ENCODE results near the gene RPS6KA5.

RPS6KA5 gene

DNA sequence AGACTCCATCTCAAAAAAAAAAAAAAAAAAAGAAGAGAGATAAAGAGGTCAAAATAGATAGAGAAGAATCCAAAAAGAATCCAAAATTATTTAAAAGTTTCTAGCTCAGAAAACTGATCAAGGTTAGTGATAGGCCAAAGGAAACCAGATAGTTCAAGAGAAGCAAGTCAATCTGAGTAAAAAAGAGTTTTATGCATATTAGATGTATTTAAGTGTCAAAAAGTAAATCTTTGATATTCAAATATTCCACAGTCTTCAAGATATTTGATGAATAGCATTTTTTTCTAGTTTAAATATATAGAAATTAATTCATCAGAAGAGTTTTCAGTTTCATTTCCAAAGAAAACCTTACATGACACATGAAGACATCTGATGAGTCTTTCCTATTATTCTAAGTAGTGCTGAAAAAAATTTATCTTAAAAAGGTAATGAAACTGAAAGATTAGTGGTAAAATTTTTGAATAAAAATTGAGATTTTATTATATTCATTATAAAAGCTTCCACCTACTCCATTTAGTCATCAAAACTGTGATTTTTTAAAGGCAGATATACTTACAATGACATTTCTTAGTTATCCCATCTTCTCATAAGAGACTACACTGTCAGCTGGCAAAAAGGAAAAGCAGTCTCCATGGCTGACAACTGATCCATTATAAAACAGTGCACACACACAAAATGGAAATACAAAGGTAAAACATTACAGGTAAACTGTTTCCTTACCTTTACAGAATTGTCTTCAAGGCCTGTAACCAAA, 68.6 kb downstream of the RPS6KA5 start:
- TF ChIP-seq GLIS3 (CRISPR knock-in tag; IDR thresholded peaks at IDR 0.05) (no peak), ZNF8 (CRISPR knock-in tag; IDR thresholded peaks at IDR 0.05) (no peak), ISL1 (CRISPR knock-in tag; IDR thresholded peaks at IDR 0.05) (no peak), BACH2 (CRISPR knock-in tag; IDR thresholded peaks at IDR 0.05; ENCODE audit: borderline replicate concordance) (no peak), ZFP30 (CRISPR knock-in tag; IDR thresholded peaks at IDR 0.05) (no peak), ARNTL (CRISPR knock-in tag; IDR thresholded peaks at IDR 0.05; ENCODE audit: borderline replicate concordance, low read depth) (no peak), ZFP3 (CRISPR knock-in tag; IDR thresholded peaks at IDR 0.05) (no peak), OSR1 (CRISPR knock-in tag; IDR thresholded peaks at IDR 0.05) (no peak), TOX (CRISPR knock-in tag; IDR thresholded peaks at IDR 0.05; ENCODE audit: borderline replicate concordance) (no peak), ZNF565 (CRISPR knock-in tag; conservative IDR thresholded peaks at IDR 0.05; ENCODE audit: low read depth) (no peak), CSDC2 (CRISPR knock-in tag; IDR thresholded peaks at IDR 0.05) (no peak), RARB (CRISPR knock-in tag; IDR thresholded peaks at IDR 0.05) (no peak), TCF4 (CRISPR knock-in tag; IDR thresholded peaks at IDR 0.05; ENCODE audit: borderline replicate concordance) (no peak)
- TF ChIP-seq, protein P1, sequence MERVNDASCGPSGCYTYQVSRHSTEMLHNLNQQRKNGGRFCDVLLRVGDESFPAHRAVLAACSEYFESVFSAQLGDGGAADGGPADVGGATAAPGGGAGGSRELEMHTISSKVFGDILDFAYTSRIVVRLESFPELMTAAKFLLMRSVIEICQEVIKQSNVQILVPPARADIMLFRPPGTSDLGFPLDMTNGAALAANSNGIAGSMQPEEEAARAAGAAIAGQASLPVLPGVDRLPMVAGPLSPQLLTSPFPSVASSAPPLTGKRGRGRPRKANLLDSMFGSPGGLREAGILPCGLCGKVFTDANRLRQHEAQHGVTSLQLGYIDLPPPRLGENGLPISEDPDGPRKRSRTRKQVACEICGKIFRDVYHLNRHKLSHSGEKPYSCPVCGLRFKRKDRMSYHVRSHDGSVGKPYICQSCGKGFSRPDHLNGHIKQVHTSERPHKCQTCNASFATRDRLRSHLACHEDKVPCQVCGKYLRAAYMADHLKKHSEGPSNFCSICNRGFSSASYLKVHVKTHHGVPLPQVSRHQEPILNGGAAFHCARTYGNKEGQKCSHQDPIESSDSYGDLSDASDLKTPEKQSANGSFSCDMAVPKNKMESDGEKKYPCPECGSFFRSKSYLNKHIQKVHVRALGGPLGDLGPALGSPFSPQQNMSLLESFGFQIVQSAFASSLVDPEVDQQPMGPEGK (CRISPR knock-in tag; IDR thresholded peaks at IDR 0.05; ENCODE audit: borderline replicate concordance) = no peak
- no peak for ATAC-seq

DNA sequence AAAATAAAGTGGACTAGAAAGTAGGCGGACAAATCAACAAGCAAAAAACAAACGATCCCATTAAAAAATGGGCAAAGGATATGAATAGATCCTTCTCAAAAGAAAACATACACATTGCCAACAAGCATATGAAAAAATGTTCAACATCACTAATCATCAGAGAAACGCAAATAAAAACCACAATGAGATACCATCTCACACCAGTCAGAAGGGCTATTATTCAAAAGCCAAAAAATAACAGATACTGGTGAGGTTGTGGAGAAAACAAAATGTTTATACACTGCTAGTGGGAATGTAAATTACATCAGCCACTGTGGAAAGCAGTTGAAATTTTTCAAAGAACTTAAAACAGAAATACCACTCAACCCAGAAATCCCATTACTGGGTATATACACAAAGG, 70.3 kb downstream of the RPS6KA5 start:
- no peak for ATAC-seq
- TF ChIP-seq, protein P1 (CRISPR knock-in tag; IDR thresholded peaks at IDR 0.05; ENCODE audit: borderline replicate concordance) = no peak
- TF ChIP-seq, protein P2, sequence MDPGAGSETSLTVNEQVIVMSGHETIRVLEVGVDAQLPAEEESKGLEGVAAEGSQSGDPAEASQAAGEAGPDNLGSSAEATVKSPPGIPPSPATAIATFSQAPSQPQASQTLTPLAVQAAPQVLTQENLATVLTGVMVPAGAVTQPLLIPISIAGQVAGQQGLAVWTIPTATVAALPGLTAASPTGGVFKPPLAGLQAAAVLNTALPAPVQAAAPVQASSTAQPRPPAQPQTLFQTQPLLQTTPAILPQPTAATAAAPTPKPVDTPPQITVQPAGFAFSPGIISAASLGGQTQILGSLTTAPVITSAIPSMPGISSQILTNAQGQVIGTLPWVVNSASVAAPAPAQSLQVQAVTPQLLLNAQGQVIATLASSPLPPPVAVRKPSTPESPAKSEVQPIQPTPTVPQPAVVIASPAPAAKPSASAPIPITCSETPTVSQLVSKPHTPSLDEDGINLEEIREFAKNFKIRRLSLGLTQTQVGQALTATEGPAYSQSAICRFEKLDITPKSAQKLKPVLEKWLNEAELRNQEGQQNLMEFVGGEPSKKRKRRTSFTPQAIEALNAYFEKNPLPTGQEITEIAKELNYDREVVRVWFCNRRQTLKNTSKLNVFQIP (CRISPR knock-in tag; IDR thresholded peaks at IDR 0.05; ENCODE audit: borderline replicate concordance, low read depth) = no peak
- TF ChIP-seq OSR1 (CRISPR knock-in tag; IDR thresholded peaks at IDR 0.05) = no peak
- TF ChIP-seq, protein P3, sequence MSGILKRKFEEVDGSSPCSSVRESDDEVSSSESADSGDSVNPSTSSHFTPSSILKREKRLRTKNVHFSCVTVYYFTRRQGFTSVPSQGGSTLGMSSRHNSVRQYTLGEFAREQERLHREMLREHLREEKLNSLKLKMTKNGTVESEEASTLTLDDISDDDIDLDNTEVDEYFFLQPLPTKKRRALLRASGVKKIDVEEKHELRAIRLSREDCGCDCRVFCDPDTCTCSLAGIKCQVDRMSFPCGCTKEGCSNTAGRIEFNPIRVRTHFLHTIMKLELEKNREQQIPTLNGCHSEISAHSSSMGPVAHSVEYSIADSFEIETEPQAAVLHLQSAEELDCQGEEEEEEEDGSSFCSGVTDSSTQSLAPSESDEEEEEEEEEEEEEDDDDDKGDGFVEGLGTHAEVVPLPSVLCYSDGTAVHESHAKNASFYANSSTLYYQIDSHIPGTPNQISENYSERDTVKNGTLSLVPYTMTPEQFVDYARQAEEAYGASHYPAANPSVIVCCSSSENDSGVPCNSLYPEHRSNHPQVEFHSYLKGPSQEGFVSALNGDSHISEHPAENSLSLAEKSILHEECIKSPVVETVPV (CRISPR knock-in tag; IDR thresholded peaks at IDR 0.05) = no peak
- TF ChIP-seq ZC3H10 (CRISPR knock-in tag; IDR thresholded peaks at IDR 0.05) = no peak
- no peak for TF ChIP-seq GLIS3 (CRISPR knock-in tag; IDR thresholded peaks at IDR 0.05)
- no peak for TF ChIP-seq TOX (CRISPR knock-in tag; IDR thresholded peaks at IDR 0.05; ENCODE audit: borderline replicate concordance)
- no peak for TF ChIP-seq TCF4 (CRISPR knock-in tag; IDR thresholded peaks at IDR 0.05; ENCODE audit: borderline replicate concordance)
- TF ChIP-seq ESRRG (CRISPR knock-in tag; IDR thresholded peaks at IDR 0.05) = no peak
- no peak for TF ChIP-seq ZNF565 (CRISPR knock-in tag; conservative IDR thresholded peaks at IDR 0.05; ENCODE audit: low read depth)

DNA sequence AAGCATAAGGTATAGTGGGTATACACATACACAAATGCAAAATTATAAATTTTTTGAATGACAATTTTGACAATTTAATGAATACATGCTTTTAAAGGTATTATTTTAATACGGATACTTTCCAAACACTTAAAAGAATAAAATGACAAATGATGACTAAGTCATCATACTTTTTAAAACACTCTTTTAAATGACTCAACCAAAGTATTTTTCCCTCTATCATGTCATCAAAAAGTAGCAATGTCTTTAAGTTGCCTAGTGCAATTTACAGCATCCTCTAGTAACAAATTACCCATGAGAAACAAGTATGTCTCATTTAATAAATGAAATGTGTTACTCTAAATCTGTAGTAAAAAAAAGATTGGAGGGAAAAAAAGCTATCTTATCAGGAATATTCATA, 73.3 kb downstream of the RPS6KA5 start:
- TF ChIP-seq SNAI2 (CRISPR knock-in tag; IDR thresholded peaks at IDR 0.05) (no peak), ISL1 (CRISPR knock-in tag; IDR thresholded peaks at IDR 0.05) (no peak), ARNTL (CRISPR knock-in tag; IDR thresholded peaks at IDR 0.05; ENCODE audit: borderline replicate concordance, low read depth) (no peak), PPARA (CRISPR knock-in tag; IDR thresholded peaks at IDR 0.05; ENCODE audit: borderline replicate concordance) (no peak), BACH2 (CRISPR knock-in tag; IDR thresholded peaks at IDR 0.05; ENCODE audit: borderline replicate concordance) (no peak), ZFP3 (CRISPR knock-in tag; IDR thresholded peaks at IDR 0.05) (no peak), ZFP30 (CRISPR knock-in tag; IDR thresholded peaks at IDR 0.05) (no peak)
- TF ChIP-seq, protein P4, sequence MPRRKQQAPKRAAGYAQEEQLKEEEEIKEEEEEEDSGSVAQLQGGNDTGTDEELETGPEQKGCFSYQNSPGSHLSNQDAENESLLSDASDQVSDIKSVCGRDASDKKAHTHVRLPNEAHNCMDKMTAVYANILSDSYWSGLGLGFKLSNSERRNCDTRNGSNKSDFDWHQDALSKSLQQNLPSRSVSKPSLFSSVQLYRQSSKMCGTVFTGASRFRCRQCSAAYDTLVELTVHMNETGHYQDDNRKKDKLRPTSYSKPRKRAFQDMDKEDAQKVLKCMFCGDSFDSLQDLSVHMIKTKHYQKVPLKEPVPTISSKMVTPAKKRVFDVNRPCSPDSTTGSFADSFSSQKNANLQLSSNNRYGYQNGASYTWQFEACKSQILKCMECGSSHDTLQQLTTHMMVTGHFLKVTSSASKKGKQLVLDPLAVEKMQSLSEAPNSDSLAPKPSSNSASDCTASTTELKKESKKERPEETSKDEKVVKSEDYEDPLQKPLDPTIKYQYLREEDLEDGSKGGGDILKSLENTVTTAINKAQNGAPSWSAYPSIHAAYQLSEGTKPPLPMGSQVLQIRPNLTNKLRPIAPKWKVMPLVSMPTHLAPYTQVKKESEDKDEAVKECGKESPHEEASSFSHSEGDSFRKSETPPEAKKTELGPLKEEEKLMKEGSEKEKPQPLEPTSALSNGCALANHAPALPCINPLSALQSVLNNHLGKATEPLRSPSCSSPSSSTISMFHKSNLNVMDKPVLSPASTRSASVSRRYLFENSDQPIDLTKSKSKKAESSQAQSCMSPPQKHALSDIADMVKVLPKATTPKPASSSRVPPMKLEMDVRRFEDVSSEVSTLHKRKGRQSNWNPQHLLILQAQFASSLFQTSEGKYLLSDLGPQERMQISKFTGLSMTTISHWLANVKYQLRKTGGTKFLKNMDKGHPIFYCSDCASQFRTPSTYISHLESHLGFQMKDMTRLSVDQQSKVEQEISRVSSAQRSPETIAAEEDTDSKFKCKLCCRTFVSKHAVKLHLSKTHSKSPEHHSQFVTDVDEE (CRISPR knock-in tag; IDR thresholded peaks at IDR 0.05) = no peak
- ATAC-seq = no peak
